Ishikawa (cell line): Measurements from ENCODE around the gene SERPINB1.

Experiments used
- CEBPB ChIP-seq: IDR thresholded peaks from 2 replicates; pipeline ENCODE4 v1.6.1; 2012
- CREB1 ChIP-seq: IDR thresholded peaks from 2 replicates; pipeline ENCODE4 v1.6.1; 2012; ENCODE audit warnings: low read depth
- EGR1 ChIP-seq: IDR thresholded peaks from 2 replicates; pipeline ENCODE4 v1.6.1; 2012
- EP300 ChIP-seq: IDR thresholded peaks from 2 replicates; pipeline ENCODE4 v1.6.1; 2012; ENCODE audit warnings: borderline replicate concordance
- FOXM1 ChIP-seq: IDR thresholded peaks from 2 replicates; pipeline ENCODE4 v1.6.1; 2012; ENCODE audit warnings: low read depth, borderline replicate concordance
- NFIC ChIP-seq: IDR thresholded peaks from 2 replicates; pipeline ENCODE4 v1.6.1; 2012
- RAD21 ChIP-seq: IDR thresholded peaks from 2 replicates; pipeline ENCODE4 v1.6.1; 2012; ENCODE audit warnings: low read depth
- REST ChIP-seq: IDR thresholded peaks from 2 replicates; pipeline ENCODE4 v1.6.1; 2012; ENCODE audit warnings: low read depth, mild to moderate bottlenecking
- TAF1 ChIP-seq: IDR thresholded peaks from 2 replicates; pipeline ENCODE4 v1.6.1; 2012; ENCODE audit warnings: low read depth, mild to moderate bottlenecking
- TCF12 ChIP-seq: IDR thresholded peaks from 2 replicates; pipeline ENCODE4 v1.6.1; 2012; ENCODE audit warnings: low read depth
- TEAD4 ChIP-seq: IDR thresholded peaks from 2 replicates; pipeline ENCODE4 v1.6.1; 2012
- YY1 ChIP-seq: IDR thresholded peaks from 2 replicates; pipeline ENCODE4 v1.6.1; 2012; ENCODE audit warnings: low read depth
- ZBTB7A ChIP-seq: IDR thresholded peaks from 2 replicates; pipeline ENCODE4 v1.6.1; 2012; ENCODE audit warnings: low read depth
- TF ChIP-seq, protein P1 (sequence below): IDR thresholded peaks from 2 replicates; pipeline ENCODE4 v1.6.1; 2012
- TF ChIP-seq, protein P2 (sequence below): IDR thresholded peaks from 2 replicates; pipeline ENCODE4 v1.6.1; 2012

SERPINB1 gene

GRCh38 chr6:2843138-2843740 lies 1.6 kb upstream of the SERPINB1 start:
- TF ChIP-seq ZBTB7A, result no peak
- no peak for TF ChIP-seq EP300
- no peak for TF ChIP-seq CEBPB
- no peak for TF ChIP-seq TAF1
- no peak for TF ChIP-seq FOXM1
- TF ChIP-seq REST, result no peak
- TF ChIP-seq TEAD4, result no peak
- TF ChIP-seq TCF12, result no peak
- TF ChIP-seq, protein P1, sequence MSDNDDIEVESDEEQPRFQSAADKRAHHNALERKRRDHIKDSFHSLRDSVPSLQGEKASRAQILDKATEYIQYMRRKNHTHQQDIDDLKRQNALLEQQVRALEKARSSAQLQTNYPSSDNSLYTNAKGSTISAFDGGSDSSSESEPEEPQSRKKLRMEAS, result no peak

- no peak for TF ChIP-seq TEAD4
- TF ChIP-seq YY1, result no peak
Measured at GRCh38 chr6:2842139-2842552, 483 bp upstream of the SERPINB1 start.

DNA sequence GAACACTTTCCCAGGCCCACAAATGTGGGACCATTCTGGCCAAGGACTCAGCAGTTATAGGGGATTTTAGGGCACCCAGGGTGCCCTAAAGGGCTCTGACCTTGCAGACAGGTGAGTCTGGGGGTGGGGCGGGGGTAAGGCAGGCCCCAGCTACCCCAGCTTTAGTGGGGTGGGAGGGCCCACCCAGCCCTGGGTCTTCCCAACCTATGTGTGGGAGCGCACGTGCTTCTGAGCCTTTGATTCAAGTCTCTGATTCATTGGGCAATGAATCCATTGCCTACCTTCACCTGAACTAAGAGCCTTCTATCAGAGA lies 958 bp downstream of the SERPINB1 start:
- TF ChIP-seq, protein P1, result no peak
- TF ChIP-seq REST, result no peak
- no peak for TF ChIP-seq TCF12
- no peak for TF ChIP-seq CEBPB
- no peak for TF ChIP-seq EGR1
- TF ChIP-seq TEAD4, result no peak
- no peak for TF ChIP-seq NFIC
- no peak for TF ChIP-seq EP300
- TF ChIP-seq RAD21, result no peak
- no peak for TF ChIP-seq ZBTB7A
- no peak for TF ChIP-seq FOXM1
- no peak for TF ChIP-seq CREB1
- no peak for TF ChIP-seq TAF1
- no peak for TF ChIP-seq YY1

DNA sequence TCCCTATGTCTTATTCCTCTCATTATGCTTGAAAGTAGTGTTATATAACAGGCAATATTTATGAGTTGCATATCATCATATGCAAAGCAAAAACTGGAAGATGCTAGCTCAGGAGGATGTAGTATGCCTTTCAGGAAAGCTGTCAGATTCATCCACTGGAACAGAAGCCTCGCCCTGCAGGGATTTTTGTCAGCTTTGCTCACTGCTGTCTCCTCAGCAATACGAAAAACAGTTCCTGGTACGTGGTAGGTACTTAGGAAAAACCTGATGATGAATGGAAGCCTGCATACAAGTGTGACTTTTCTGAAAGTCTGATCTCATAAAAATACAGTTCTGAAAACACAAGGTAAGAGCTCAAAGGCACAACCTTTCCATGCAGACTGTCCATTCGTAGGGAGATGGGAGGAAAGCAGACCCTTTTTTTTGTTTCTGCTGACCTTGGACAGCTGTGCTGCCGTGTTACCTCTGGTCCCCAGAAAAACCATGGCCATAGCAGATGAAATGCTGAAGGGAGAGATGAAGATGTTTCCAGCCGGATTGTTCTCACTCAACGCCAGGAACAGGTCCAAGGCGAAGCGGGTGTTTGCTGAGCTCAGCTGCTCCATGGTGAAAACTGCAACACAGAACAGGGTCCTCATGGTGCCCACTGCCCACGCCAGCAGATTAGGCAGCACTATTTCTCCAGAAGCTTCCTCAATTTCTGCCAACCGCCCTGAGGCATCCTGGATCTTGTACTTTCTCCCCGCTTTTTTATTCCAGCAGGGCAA lies 1.5 kb downstream of the SERPINB1 start:
- TF ChIP-seq TEAD4, result no peak
- no peak for TF ChIP-seq REST
- no peak for TF ChIP-seq FOXM1
- no peak for TF ChIP-seq TAF1
- no peak for TF ChIP-seq RAD21
- TF ChIP-seq ZBTB7A, result no peak
- TF ChIP-seq CREB1, result no peak
- TF ChIP-seq CEBPB, result no peak
- TF ChIP-seq, protein P1, result no peak
- no peak for TF ChIP-seq TCF12
- TF ChIP-seq NFIC, result no peak
- no peak for TF ChIP-seq YY1
- TF ChIP-seq EGR1, result no peak
- TF ChIP-seq EP300, result no peak
- TF ChIP-seq, protein P2, sequence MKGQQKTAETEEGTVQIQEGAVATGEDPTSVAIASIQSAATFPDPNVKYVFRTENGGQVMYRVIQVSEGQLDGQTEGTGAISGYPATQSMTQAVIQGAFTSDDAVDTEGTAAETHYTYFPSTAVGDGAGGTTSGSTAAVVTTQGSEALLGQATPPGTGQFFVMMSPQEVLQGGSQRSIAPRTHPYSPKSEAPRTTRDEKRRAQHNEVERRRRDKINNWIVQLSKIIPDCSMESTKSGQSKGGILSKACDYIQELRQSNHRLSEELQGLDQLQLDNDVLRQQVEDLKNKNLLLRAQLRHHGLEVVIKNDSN, result no peak
